Kidney tubule cell (primary cell): ENCODE measurements around the gene FAAH.
A peak's percentile ranks its signal among the peaks of the same experiment; 100 is the strongest.

Experiments
- DNase-seq: peaks from one replicate; pipeline ENCODE4 v3.0.0-alpha.2; 2018; ENCODE audit warnings: low spot score

FAAH gene

DNA sequence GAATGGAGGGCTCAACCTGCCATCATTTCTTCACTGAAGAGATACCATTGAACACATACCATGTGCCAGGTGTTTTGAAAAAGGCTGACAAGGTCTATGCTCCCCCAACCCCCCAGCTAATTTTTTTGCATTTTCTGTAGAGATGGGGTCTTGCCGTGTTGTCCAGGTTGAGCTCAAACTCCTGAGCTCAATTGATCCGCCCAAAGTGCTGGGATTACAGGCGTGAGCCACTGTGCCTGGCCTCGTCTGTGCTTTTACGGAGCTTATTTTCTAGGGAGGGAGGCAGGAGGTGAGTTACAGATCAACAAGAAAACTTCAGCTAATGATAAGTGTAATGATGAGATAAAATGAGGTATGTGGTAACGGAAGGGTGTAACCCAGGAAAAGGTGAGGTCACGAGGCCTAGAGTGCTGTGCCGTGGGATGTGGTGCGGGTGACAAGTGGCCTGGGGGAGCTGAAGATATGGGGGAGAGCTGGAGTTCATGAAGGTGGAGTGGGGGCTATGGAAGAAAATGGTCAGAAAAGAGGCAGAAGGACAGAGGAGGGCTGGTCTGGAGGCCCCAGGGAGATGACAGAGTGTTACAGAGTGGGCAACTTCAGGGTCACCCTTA is 28.2 kb downstream of the FAAH start:
- no peak for DNase-seq

DNA sequence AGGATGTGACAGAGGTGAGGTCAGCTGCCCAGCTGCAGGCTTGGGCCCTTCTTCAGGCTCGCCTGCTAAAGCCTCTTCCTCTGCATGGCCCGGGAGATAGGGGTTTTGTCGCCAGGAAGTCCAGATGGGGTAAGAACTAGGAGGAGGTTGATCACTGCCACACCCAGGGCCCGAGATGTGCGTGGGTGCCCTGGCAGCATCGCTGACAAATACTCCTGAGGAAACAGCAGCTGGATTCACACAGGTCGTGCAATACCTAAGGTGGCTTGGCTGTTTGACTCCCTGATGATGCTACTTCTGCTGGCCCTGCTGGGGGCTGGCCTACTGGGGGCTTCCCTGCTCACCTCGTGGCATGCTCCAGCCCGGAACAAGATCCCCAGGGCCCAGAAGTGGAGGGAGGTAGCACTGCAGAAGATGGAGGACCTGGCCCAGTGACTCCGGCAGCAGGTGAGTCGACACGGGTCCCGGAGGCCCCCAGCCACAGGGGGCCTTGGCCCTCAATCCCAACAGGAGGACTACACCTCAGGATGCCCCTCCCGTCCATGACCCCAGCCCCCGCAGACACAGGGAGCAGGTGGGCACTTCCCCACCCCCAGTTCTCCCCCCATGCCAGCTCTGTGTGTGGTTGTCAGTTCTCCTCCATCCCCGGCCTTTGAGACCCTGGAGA is 29.6 kb downstream of the FAAH start:
- DNase-seq, result no peak

DNA sequence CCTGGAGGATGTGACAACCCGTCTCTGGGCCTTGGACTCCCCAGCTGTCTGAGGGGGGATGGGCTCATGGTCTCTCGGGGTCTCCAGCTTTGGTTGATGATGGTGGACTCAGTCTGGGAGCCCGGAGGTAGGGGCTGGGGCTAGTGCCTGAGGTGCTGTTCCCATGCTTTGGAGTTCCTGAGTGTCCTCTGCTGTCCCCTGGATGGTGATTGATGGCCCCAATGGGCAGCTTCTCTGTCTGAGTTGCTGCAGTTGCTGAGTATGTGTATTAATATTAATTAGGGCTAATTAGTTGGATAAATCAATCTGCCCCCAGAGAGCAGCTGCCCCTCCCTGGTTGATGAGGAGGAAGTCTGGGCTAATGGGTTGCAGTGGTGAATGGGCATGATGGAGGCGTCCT is 30.6 kb downstream of the FAAH start:
- DNase-seq, result no peak

DNA sequence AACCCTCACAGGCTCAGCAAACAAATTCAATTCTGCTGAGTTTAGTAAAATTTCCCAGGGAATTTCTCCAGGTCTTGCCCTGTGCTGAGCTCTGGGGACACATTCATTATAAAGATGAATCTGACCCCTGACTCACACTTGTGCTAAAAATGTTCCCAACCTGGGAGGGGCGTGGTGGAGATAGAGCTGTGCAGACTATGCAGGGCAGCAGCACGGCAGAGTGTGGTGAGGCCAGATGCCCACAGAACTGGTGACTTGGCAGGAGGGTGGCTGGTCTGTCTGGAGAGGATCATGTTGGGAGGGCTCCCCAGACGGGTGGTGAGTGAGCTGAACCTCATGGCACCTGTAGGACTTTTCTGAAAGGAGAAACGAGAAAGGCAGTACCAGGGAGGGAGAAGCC is 31.6 kb downstream of the FAAH start:
- no peak for DNase-seq

DNA sequence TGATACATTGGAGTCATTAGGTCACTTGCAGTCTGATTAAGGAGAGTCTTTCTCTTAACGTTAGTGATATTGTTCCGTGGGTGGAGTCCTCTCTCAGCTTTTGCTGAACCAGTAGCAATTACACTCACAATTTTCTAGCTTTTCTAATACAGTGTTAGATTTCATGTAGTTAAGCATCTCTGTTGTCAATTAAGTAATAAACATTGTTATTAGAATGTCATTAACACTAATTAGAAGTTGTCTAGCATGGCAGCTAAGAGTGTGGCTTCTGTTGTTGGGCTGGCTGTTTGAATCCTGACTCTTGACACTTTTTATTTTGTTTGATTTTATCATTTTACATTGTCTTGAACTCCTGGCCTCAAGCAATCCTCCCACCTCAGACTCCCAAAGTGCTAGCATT is 33.4 kb downstream of the FAAH start:
- DNase-seq, result no peak

DNA sequence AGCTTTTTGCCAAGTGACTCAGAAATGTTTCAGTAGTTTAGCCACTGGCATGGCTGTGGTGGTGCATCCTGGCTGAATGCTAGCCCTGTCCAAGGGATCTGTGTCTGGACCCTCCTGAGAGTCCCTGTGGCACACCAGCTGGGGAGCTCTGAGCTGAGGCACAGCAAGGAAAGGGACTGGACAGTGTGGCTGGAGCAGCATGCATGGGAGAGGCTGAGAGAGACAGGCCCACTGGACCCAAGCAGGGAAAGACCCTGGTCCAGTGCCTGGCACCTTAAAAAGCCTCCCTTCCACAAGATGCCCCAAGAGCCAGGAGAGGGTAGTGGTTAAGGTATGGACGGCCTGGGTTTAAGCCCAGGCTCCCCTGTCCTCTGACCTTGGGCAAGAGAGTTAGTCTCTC is 35.3 kb downstream of the FAAH start:
- no peak for DNase-seq

DNA sequence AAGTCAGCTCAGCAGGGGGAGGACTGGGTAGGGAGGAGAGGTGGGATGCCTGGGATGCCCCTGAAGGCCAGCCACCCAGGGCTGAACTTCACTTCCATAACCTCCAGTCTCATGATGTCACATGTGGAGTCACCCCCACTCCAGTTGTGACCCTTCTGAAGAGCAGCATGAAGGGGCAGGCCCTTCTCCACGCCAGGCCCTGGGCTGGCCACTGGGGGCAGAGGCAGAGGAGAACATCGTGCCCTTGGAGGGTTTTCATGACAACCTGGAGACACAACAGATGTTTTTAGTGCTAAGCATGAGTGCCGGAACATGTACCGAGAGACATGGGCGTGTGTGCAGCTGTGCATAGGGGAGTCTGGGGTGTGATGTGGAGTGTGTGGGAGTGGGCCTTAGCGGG is 37.6 kb downstream of the FAAH start:
- DNase-seq, result no peak

DNA sequence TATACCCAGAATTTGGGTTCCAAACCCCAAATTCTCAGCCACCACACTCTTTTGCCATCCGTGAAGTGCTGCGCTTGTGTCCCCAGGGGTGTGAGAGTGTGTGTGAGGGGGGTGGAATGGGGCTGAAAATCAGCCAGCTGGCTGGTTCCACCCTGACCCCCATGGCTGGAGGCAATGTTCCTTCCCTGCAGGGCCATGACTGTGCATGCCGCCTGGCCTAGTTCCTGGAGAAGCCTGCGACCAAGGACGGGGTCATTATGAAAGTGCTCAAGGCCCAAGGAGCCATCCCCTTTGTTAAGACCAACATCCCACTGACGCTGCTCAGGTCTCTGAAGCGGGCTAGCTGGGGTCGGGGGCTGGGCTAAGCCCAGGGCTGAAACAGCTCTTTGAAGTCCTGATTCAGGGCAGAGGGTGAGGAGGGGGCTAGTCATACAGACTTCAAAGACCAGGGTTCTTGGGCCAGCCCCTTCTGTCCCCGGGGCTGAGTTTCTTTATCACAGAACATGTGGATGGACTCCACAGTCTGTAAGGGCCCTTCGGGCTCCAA is 38.7 kb downstream of the FAAH start:
- no peak for DNase-seq

DNA sequence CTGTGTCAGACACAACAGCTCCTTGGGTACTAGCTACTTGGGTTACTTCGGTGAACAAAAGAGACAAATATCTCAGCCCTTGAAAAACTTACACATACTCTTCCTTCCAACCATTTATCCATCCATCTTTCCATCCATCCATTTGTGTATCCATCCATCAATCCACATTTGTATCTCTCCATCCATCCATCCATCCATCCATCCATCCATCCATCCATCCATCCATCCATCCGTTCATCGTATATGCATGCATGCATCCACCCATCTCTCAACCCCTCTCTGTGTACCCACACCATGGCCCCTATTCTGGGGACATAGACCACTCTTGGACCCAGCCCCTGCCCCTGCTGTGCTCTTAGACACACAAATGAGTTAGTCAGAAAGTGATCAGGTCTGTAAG is 40.2 kb downstream of the FAAH start:
- no peak for DNase-seq

DNA sequence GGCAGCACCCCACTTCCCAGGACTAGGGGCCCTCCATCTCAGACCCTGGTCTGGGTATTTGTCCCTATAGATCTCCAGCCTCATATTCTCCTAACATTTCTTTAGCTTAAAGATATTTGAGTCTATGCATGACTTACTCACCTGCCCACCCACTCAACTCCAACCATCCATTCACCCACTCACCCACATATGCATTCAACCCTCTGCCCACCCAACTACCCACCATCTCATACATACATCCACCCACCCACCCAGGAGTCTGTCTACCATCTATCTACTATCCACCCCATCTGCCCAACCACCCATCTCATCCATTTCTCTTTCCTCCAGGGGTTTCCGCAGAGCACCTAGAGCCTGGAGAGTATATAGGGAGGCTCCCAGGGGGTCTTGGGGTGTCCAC is 42.7 kb downstream of the FAAH start:
- DNase-seq, result no peak

DNA sequence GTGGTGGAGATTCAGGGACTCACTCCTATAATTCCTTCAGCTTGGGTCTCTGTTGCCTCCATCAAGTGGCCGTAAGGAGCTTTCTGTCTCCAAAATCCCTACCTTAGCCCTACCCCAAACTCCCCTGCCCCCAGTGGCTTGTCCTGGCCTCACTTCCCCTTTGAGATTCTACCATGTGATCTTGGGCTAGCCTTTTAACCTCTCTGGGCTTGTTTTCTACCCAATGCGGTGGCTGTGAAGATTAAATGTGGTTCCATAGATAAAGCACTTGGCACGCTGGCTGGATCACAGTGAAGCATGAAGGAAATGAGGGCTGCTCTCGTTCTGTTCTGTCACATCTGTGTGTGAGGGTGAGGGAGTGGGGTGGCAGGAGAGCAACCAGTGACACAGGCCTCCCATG is 43.6 kb downstream of the FAAH start:
- DNase-seq, result no peak

DNA sequence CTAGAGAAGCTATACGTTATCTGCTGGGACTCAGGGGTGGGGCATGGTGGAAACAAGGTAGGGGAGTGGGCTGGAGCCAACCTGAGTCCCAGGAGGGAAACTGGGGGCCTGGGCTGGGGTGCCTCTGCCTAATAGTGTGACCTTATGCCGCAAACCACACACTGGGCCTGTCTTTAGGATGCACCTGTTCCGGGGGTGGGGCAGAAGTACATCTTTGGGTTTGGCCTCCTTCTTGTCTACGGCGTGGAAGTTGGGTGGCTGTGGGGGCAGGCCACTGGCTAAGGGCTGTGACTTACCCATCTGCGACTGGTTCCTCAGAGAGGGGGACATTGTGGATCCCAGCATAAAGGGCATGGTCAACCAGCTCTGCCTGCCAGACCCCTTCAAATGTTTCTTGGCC is 44.2 kb downstream of the FAAH start:
- no peak for DNase-seq

DNA sequence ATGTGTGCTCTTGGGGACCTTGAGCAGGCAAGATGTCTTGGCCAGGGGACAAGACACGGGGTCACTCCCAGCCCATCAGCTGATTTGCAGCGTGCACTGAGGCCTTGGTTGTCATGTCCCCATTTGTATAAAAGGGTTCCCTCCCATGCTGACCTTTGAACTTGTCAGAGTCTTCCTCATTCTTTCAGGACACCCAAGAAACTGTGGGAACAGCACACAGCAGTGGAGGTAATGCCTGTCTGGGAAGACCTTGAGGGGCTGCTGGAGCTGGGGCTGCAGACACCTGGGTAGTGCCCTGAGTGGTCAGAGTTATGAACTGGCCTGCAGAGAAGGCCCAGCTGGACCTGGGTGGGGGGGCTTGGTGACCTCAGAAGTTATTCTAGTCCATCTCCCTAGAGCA is 46.4 kb downstream of the FAAH start:
- no peak for DNase-seq

DNA sequence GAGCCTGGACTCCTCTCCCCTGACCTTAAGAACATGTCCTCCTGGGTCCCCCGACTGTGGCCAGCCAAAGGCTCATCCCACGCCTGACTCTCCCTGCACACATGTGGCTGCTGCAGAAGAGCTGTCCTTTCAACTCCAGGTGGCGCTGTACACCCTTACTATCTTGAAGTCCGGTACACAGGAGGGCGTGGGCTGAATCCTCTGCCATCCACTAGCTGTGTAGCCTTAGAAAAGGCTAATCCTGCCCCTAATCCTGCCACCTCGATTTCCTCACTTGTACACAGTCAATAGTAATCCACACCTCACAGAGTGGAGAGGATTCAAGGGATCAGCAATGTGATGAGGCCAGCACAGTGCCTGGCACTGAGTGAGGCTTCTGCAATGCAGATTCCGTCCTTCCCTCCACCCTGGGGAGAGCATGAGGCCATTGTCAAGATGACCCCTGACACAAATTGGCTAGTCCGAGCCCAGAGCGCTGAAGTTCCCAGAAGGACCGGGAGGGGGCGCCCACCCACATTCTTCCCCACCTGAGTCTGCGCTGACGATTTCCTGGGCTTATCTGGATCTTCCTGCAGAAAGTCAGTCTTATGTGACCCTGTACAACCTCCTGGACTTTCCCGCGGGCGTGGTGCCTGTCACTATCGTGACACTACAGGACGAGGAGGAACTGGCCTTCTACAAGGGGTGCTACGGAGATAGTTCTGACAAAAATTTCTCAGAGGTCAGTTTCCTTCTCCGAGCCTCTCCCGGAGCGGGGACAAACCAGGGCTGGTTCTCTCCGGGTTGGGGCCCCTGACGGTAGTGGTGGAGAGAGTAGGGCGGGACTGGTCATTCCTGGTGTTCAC is 48.4 kb downstream of the FAAH start:
- peak; percentile 79 for DNase-seq

DNA sequence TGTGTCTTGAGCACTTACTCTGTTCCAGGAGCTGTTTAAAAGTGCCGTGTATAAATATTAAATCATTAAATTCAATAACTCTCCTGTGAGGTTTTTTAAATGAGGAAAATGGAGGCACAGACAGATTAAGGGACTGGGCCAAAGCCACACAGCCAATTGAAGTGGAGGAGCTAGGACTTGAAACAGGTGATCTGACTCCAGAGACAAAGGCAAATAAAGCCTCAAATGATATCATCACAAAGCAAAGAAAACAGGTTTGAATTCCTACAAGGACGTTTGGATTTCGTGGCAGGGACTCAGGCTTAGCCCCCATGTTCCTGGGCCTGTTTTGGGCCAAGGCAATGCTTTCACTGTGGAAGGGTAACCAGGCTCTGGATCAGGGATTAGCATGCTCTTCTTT is 50.3 kb downstream of the FAAH start:
- DNase-seq, result no peak

DNA sequence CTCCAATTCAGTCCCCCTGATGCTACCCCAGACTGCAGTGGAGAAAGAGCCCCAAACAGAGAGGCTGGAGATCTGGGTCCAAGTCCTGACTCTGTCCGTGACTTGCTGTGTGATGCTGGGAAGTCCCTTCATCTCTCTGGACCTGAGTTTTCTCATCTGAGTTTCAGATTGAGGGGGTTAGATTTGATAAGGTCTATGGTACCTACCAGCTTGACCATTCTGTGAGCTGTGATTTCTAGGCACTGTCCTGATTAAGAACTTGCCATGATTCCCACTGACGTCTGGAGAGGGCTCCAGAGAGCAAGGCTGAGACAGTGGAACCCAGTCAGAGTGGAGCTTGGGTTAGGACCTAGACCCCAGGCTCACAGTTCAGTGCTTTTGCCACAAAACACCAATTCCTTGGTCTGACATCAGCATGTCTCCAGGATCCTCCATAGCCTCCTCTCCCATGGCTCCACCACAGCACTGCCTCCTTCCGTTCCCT is 51.7 kb downstream of the FAAH start:
- no peak for DNase-seq

DNA sequence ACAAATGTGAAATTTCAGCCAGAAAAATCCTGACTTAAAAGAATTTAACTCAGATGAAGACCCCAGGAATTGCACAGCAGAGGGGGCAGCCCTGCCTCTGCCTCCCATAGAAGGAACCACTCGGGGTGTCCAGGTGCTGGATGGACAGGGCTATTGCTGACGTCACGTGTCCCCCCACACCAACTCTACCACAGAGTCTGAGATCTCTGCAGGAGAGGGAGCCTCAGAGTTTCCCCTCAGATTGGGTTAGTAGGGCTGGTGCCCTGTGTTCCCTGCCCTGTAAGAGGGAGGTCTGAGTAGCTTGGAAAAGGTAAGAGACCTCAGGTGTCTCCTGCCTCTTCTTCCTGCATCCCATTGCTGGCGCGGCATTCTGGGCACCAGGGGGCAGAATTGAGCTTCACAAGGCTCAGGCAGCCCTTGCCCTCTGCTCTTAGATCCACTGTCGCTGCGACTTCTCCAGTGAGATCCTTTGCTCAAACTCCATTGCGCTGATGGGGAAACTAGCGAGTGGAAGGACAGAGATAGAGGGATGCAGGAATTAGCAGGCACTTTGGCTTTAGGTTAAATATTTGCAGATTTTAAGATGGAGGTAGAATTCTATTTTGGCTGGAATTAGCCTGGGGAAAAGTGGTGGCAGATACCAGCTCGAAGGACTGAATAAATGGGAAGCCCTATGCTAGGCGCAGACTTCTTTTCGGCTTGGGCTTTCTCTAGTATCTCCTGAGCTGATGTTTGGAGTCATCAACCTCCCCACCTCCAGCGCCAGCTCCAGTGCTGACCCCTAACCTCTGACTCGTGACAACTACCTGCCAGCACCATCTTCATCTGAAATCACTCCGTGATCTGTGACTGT is 52.8 kb downstream of the FAAH start:
- DNase-seq, result peak; percentile 75

DNA sequence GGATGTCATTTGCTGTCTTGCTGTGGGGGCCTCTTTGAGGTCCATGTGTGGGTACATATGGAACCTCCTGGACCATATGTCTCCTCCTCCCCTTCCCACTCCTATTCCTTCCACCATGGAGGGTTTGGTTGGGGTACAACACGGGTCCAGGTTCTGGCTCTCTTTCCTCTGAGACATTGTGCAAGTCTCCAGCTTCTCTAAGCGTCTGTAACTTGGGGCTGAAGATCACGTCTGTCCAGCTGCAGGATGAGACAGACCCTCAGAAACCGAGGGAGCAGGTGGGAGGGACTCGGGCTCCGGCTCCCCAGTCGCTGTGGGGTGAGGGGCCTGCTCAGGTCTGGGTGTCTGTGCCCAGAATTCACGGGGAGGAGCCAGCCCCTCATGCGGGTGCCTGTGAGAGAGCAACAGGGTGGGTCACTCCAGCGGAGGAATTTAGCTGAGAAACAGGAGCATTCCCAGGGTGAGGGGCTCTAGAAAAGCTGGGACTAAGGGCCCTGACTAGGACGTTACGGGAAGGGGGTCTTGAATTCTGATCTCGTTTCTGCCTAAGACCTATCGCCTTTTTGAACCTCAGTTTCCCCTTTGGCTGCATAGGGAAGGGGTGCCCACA is 53.5 kb downstream of the FAAH start:
- DNase-seq, result no peak

DNA sequence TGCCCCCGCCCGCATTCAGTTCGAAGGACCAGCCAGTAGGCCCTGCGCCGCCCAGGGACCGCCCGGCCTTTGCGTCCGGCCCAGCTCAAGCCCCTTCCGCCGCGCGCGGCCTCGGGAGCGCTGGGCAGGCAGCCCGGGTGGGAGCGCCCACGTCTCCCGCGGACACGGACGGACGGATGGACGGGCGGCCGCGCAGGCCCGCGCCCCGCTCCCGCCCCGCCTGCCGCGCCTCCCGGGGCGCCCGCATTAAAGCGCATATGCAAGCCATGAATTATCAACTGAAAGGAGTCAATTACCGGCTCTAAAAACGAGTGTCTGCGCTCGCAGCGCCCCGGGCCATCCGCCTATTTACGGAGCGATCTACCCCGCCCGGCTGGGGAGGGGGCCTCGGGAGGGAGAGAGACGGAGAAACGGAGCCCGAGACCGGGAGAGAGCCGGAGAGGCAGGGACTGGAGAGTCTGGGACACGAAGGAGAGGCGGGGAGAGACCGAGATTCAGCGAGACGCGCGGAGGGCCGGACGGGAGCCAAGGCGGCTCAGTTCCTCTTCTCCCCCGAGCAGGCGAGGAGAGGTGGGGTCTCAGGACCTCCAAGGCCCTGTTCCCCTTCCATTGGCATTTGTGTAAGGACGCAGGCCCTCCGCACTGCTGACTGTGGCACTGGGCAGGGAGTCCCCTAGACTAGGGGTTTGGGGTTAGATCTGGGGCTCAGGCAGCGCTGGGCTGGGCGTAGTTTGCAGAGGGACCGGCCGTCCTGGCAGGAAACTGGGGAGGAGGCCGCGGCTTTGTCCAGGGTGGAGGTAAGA is 54.2 kb downstream of the FAAH start:
- no peak for DNase-seq
